HTR-8/SVneo (cell line): Measurements from ENCODE around the gene ULK1.
"Not testable (repeated sequence)": the region's sequence is repeated elsewhere in the genome, so short reads cannot be mapped to it uniquely, and the experiment has no call there.

Source experiments
- DNase-seq: peaks from one replicate; pipeline ENCODE4 v3.0.0; 2011; ENCODE audit warnings: low spot score, mixed read lengths; ENCODE audit not compliant: insufficient read length
- FAIRE-seq: peaks from 2 replicates; lab custom pipeline; 2011; peaks lifted over from hg19 to GRCh38; lab: Jason Lieb, UNC

ULK1 gene

GRCh38 chr12:131959641-131960589 lies 65.5 kb downstream of the ULK1 start:
- FAIRE-seq (no peak), DNase-seq (no peak)

GRCh38 chr12:131960590-131961325 lies 66.3 kb downstream of the ULK1 start:
- not testable (repeated sequence) for FAIRE-seq, DNase-seq

GRCh38 chr12:131961328-131961727 lies 66.9 kb downstream of the ULK1 start:
- peak; percentile 38 for FAIRE-seq
- not testable (repeated sequence) for DNase-seq

- DNase-seq (no peak), FAIRE-seq (no peak)
These were observed 67.6 kb downstream of the ULK1 start for GRCh38 chr12:131962069-131962468.

- no peak for FAIRE-seq
These were observed 69.0 kb downstream of the ULK1 start for GRCh38 chr12:131963381-131963780.

GRCh38 chr12:131965073-131965472 lies 70.7 kb downstream of the ULK1 start:
- FAIRE-seq (no peak), DNase-seq (no peak)

More at GRCh38 chr12:131963381-131963780, 69.0 kb downstream of the ULK1 start:
- no peak for DNase-seq

- DNase-seq (no peak), FAIRE-seq (no peak)
These were observed 76.8 kb downstream of the ULK1 start for GRCh38 chr12:131971226-131971625.
